HG03469 (cell line): ENCODE data around the gene TSPO2.

Source experiments
- ATAC-seq: cut with Tn5 transposase; IDR thresholded peaks from one replicate; pipeline ENCODE4 v1.9.1; 2021; ENCODE audit warnings: mild to moderate bottlenecking, moderate library complexity, moderate number of reproducible peaks; ENCODE audit not compliant: unreplicated experiment

TSPO2 gene

DNA sequence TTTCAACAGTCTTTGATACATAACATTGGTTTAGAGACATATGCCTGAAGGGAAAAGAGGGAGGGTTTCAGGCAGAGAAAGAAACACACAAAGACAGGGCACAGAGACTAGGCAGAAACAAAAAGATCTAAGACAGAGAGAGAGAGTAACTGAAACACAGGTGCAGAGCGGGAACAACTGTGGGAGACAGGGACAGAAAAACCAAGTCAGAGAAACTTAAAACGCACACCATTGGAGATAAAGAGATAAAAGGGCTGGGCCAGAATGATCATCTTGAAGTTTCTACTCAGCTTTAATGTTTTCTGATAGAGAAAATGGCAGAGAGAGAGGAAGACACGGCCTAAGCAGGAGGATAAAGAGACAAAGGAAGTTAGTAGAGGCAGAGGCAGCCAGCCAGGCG, 15.0 kb upstream of the TSPO2 start:
- no peak for ATAC-seq

DNA sequence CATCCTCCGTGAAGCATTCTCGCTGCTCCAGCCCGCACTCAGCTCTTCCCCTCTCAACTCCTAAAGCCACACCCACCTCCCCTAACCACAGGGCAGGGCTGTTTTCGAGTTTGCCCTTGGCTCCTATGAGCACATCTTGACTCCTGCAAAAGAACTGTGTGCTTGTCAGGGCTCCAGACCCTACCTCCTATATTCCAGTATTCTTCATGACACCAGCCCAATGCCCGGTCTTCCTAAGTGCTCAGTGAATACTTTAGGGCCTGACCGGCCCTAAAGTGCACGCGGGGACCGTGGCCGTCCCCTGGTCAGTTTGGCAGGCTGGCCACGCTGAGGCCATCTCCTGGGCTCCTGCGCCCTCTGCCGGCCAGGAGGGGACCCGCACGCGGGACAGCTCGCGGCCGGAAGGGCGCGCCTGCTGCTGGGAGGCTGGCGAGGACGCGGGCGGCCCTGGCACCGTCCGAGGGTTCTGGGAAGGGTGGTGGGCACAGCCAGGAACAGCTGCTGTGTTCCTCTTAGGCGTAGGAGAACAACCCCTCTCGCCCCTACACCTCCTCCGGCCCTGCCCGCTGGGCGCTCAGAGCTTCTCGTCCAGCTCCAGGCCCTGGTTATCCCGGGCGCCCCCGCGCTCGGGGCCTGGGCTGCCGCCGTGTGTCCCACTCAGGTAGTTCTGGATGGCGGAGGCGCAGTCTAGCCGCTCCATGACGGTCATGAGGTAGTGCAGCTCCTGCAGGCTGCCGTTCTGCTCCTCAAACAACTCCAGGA, 14.3 kb upstream of the TSPO2 start:
- peak; percentile 53 for ATAC-seq

GRCh38 chr6:41028561-41029412, 13.5 kb upstream of the TSPO2 start:
- peak; percentile 17 for ATAC-seq

GRCh38 chr6:41032830-41033229, 9.4 kb upstream of the TSPO2 start:
- no peak for ATAC-seq

DNA sequence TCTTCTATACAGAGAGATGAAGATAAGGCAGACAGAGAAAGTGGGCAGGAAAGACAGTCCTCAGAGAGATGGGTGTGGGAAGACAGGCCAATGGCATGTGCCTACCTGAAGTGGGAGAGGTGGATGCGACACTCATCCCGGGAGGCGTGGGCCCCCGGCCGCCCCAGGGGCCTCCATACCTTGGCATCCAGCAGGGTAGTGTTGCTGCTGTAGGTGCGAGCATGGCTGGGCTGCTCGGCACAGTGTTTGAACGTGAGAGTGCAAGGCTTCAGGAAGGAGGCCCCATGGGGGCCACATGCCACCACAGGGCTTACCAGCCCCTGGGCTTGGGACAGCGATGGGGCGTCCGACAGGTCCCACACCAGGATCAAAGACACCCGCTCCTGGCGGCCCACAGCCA, 8.5 kb upstream of the TSPO2 start:
- ATAC-seq, result no peak

- no peak for ATAC-seq
Measured at GRCh38 chr6:41036186-41036585, 6.1 kb upstream of the TSPO2 start.

DNA sequence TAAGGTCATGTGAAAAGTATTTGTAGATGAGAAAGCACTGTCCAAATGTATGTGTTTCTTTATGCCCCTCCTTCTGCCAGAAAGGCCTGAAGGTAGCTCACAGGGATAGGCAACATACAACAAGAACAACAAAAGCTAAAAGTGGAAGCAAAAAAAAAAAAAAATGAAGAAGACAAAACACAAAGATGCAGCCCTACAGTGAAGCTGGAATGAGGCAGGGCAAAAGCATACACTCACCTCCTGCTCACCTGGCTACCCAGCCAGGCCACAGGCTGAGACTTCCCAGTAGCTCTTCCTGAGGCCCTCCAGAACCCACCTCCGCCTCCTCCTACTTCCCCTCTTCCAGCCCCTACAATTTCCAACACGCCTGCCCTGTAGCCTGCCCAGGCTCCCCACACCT, 5.7 kb upstream of the TSPO2 start:
- ATAC-seq, result no peak

DNA sequence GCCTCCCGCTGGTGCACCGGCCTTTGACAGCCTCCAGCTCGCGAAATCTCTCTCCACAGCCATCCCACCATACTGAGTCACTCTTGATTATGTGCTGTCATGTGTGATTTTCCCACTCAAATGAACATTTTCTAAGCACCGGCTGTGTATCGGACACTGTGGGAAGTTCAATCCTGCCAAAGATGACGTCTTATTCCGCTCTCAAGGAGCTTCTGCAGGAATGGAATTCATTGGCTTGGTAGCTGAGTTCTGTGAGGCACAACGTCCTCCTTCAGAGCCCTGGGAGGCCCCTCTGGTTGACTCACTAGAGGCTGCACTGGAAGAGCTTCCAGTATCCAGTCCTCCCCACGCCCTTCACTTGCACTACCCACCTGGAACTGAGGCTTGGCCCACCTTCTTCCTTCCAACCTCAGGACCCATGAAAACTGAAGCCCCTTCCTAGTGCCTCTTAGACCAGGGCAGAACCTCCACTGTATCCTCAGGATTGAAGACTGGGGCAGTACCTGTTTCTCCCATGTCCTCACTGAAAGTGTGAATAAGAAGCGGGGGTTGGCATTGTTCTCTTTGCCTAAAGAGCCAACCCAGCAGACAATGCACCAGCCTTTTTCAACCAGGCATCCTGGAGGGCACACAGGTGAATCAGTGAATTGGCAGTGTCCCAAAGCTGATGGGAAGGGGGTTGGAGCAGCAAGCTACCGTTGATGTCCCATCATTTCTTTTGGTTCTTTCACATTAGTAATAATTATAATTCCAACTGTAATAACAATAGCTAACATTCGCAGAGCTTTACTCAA, 5.0 kb upstream of the TSPO2 start:
- no peak for ATAC-seq

GRCh38 chr6:41038205-41038604, 4.1 kb upstream of the TSPO2 start:
- no peak for ATAC-seq

GRCh38 chr6:41039060-41039998, 2.9 kb upstream of the TSPO2 start, which contains the start of gene UNC5CL:
Gene UNC5CL (minus strand): TSS chr6:41039221. CDS start chr6:41035074, 4,147 bp downstream.
- no peak for ATAC-seq

- no peak for ATAC-seq
Measured at GRCh38 chr6:41040101-41040939, 1.9 kb upstream of the TSPO2 start.

DNA sequence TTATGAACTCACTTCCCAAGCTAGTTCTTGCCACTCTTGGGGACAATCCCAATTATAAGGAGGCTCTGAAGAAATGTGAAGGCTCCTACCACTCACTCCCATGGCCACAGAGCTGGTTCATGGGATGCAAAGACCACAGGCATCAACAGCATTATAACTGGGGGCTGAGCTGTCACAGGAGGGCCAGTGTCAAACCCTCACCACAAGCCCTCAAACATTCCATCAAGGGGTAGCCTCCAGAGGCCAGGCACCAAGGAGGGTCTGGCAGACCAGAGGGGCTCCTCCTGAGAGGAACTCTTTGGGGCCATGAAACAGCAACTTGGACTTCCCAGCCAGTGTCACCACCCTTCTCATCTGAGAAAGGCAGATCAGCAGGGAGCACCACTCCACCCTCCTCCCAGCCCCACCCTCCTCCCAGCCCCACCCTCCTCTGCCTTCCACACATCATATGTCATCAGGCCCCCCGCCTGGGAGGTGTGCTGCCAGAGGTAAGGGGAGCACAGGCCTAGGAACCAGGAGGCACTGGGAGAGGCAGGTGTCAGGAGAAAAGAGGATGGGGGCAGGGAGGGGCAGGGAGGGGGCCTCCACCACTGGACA, 1.2 kb upstream of the TSPO2 start:
- ATAC-seq, result no peak

DNA sequence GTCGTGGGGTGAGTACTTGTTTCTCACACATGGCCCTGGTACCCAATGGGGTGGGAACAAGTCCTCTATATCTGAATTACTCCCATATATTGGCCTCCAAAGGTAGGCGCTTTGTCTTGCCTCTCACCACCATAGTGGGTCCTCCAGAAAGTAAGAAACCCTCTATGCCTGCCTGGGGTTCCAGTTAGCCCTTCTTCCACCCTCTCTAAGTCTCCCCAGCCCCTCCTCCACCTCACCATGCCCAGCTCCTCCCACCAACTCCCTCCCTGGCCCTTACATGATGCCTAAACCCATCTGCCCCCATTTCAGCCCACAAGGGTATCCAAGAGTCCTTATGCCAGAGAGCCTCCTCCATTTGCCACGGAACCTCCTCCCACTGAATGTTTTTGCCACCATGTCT, 884 bp downstream of the TSPO2 start:
- ATAC-seq, result no peak

DNA sequence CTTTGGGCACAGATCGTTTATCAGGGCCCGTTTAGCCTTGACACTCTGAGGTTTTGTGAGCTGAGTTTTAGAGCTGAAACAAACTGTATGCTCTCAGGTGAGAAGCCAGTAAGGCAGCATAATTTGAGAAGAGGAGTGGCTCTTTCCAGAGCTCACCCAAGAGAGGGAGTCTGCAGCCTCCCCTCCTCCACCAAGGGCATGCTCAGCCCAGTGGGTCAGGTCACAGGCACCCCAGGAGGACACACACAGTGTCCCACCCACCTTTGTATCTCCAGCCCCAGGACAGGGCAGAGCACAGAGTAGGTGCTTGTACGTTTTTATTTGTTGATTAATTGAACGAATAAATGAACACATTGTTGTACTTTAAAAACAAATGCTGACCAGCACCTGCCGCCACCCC, 3.4 kb downstream of the TSPO2 start:
- ATAC-seq, result no peak

- ATAC-seq, result no peak
Measured at GRCh38 chr6:41046084-41046483, 3.8 kb downstream of the TSPO2 start.

DNA sequence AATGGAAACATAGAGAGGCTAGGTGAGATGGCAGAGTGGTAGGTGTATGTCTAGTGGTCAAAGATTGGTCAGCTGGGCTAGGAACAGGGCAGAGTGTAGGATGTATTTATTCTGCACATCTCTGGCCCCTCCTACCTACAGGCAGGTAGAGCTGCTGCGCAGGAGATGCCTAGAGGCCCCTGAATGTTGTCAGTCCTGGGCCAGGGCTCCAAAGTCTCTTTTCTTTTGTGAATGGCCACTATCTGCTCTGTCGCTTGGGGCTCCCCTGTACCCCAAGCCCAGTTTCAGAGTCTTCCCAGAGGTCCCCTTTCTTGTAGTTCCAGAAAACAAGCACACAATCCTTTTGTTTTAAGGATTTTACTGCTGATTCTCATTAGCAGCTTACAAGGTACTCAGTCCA, 5.0 kb downstream of the TSPO2 start:
- no peak for ATAC-seq

GRCh38 chr6:41047745-41048732, 5.8 kb downstream of the TSPO2 start:
- ATAC-seq, result no peak

DNA sequence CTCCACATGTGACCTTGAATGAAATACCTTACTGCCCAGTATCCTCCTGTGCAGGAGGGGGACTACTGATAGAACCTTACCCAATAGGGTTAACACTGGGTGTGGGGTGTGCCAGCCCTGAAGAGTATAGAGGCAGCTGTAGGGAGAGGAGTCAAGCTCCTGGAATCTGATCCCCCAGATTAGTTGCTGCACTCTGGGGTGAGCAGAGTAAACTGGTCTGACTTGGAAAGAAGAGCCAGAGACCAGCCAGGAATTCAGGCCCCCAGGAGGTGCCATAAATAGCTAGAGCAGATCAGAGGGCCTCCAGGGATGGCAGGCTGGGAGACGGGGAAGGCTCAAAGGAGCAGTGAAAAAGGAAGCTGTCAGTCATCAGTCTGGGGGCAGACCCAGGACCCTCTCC, 7.3 kb downstream of the TSPO2 start:
- no peak for ATAC-seq
